ENCODE measurements around the gene PABPN1L.

PABPN1L gene

DNA sequence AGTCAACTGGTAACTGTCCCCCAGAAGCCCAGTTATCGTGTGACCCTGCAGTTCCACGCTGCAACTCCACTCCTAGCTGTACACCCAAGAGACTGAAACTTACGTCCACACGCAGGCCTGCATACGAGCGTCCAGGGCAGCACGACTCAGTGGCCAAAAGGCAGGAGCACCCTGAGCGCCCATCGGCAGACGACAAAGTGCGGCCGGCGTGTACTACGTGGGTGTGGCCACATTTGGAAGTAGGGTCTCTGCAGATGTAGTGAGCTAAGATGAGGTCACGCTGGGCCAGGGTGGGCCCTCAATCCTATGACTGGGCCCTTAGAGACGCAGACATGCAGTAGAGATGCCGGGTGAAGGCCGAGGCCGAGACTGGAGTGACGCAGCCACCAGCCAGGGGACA lies 23.2 kb downstream of the PABPN1L start:
- no peaks in the 10 kb centered on the region for H3K9me3 ChIP-seq (ENCODE audit: insufficient read depth, low read length)
- no peaks in the 10 kb centered on the region for H3K27me3 ChIP-seq (ENCODE audit: low read length)
- H2AFZ ChIP-seq (ENCODE audit: low read depth, low read length, severe bottlenecking), result no peak overlapping the region
- no peak overlapping the region for H3K4me2 ChIP-seq (ENCODE audit: low read depth, low read length, poor library complexity, severe bottlenecking)
- TF ChIP-seq CTCF (IDR thresholded peaks at IDR 0.05; ENCODE audit: insufficient read depth, low read length, poor library complexity, severe bottlenecking), result no peak
- no peak for TF ChIP-seq EZH2phosphoT487 (conservative IDR thresholded peaks at IDR 0.05; ENCODE audit: low read length)
- no peak overlapping the region for H3K4me3 ChIP-seq (ENCODE audit: insufficient read depth, low read length, poor library complexity, severe bottlenecking)
- no peaks in the 10 kb centered on the region for H3K36me3 ChIP-seq (ENCODE audit: low read length)
- H3K79me2 ChIP-seq (ENCODE audit: insufficient read depth, low read length), result no peaks in the 10 kb centered on the region
- no peaks in the 10 kb centered on the region for H3K9me2 ChIP-seq (replicated peaks; ENCODE audit: insufficient read depth, low read length)
- no peaks in the 10 kb centered on the region for H3F3A ChIP-seq (ENCODE audit: insufficient read depth)
- H4K20me1 ChIP-seq (ENCODE audit: low read depth, low read length), result no peaks in the 10 kb centered on the region
- H3K27ac ChIP-seq (ENCODE audit: low read depth, low read length), result no peak overlapping the region
- H3K9ac ChIP-seq (ENCODE audit: low read length), result no peak overlapping the region

- H3K27ac ChIP-seq (ENCODE audit: low read depth, low read length), result no peak overlapping the region
- H3K4me3 ChIP-seq (ENCODE audit: insufficient read depth, low read length, poor library complexity, severe bottlenecking), result no peak overlapping the region
- H3K9me3 ChIP-seq (ENCODE audit: insufficient read depth, low read length), result no peaks in the 10 kb centered on the region
- H3K4me2 ChIP-seq (ENCODE audit: low read depth, low read length, poor library complexity, severe bottlenecking), result no peak overlapping the region
- no peaks in the 10 kb centered on the region for H3K36me3 ChIP-seq (ENCODE audit: low read length)
- H2AFZ ChIP-seq (ENCODE audit: low read depth, low read length, severe bottlenecking), result no peak overlapping the region
- H3K79me2 ChIP-seq (ENCODE audit: insufficient read depth, low read length), result no peaks in the 10 kb centered on the region
- H3F3A ChIP-seq (ENCODE audit: insufficient read depth), result no peaks in the 10 kb centered on the region
- H3K9me2 ChIP-seq (replicated peaks; ENCODE audit: insufficient read depth, low read length), result no peaks in the 10 kb centered on the region
- H3K9ac ChIP-seq (ENCODE audit: low read length), result no peak overlapping the region
- no peaks in the 10 kb centered on the region for H3K27me3 ChIP-seq (ENCODE audit: low read length)
- no peak for TF ChIP-seq EZH2phosphoT487 (conservative IDR thresholded peaks at IDR 0.05; ENCODE audit: low read length)
- TF ChIP-seq CTCF (IDR thresholded peaks at IDR 0.05; ENCODE audit: insufficient read depth, low read length, poor library complexity, severe bottlenecking), result no peak
- H4K20me1 ChIP-seq (ENCODE audit: low read depth, low read length), result no peaks in the 10 kb centered on the region
Measured at GRCh38 chr16:88842806-88843205, 23.7 kb downstream of the PABPN1L start.

DNA sequence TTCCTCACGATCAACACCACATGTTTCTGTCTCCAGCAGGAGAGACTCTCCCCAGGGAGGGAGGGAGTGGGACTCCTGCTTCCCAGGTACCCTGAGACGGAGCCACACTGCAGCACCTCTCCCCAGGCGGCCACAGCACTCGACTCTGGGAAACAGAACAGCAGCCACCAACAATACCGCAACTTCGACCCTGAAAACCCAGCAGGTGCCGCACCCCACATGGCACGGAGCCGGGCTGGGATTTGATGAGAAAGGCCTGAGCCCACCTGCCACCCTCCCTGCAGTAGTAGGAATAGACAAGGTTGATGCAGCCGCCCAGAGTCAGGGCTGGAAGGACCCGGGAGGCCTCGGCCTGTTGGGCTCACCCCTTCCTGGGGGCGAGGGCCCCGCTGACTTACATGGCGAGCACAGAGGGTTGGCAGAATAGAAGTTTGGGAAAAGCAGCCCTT lies 24.1 kb downstream of the PABPN1L start:
- H2AFZ ChIP-seq (ENCODE audit: low read depth, low read length, severe bottlenecking), result no peak overlapping the region
- no peaks in the 10 kb centered on the region for H3K9me3 ChIP-seq (ENCODE audit: insufficient read depth, low read length)
- TF ChIP-seq CTCF (IDR thresholded peaks at IDR 0.05; ENCODE audit: insufficient read depth, low read length, poor library complexity, severe bottlenecking), result no peak
- TF ChIP-seq EZH2phosphoT487 (conservative IDR thresholded peaks at IDR 0.05; ENCODE audit: low read length), result no peak
- no peaks in the 10 kb centered on the region for H3K36me3 ChIP-seq (ENCODE audit: low read length)
- no peak overlapping the region for H3K4me2 ChIP-seq (ENCODE audit: low read depth, low read length, poor library complexity, severe bottlenecking)
- no peaks in the 10 kb centered on the region for H3F3A ChIP-seq (ENCODE audit: insufficient read depth)
- H3K27me3 ChIP-seq (ENCODE audit: low read length), result no peaks in the 10 kb centered on the region
- no peaks in the 10 kb centered on the region for H3K9me2 ChIP-seq (replicated peaks; ENCODE audit: insufficient read depth, low read length)
- H3K27ac ChIP-seq (ENCODE audit: low read depth, low read length), result no peak overlapping the region
- no peaks in the 10 kb centered on the region for H4K20me1 ChIP-seq (ENCODE audit: low read depth, low read length)
- H3K4me3 ChIP-seq (ENCODE audit: insufficient read depth, low read length, poor library complexity, severe bottlenecking), result no peak overlapping the region
- H3K9ac ChIP-seq (ENCODE audit: low read length), result no peak overlapping the region
- no peaks in the 10 kb centered on the region for H3K79me2 ChIP-seq (ENCODE audit: insufficient read depth, low read length)
